Aorta (tissue), 5 donors: ENCODE results near the gene RPGRIP1L. TPM values are rescaled to one million over a fixed set of nuclear protein-coding genes. Genes with fewer than 3 reads are reported as not detected.

ENCODE experiments used
- ATAC-seq: fragments of 200-7000 bp; cut with Tn5 transposase; one replicate; pipeline ENCODE4 v1.9.1; 2022; ENCODE audit warnings: moderate library complexity; ENCODE audit not compliant: low FRiP score
- DNase-seq, 2 donors: peaks; one replicate each; pipeline ENCODE4 v3.0.0-alpha.2; 2020
- H3K27ac ChIP-seq, 2 donors: one replicate each; pipeline ENCODE4 v1.5.1; 2013; ENCODE audit warnings: low read length in 2 of 2, mild to moderate bottlenecking in 2 of 2, moderate library complexity in 2 of 2, control low read depth in 1 of 2, inconsistent platforms in 1 of 2, low read depth in 1 of 2
- H3K27me3 ChIP-seq, 2 donors: one replicate each; pipeline ENCODE4 v1.6.1; 2013; ENCODE audit warnings: control low read depth in 1 of 2, low read length in 1 of 2, mild to moderate bottlenecking in 1 of 2, moderate library complexity in 1 of 2; ENCODE audit not compliant: insufficient read depth in 2 of 2, control insufficient read depth in 1 of 2
- H3K36me3 ChIP-seq, 2 donors: one replicate each; pipeline ENCODE4 v1.6.1; 2013; ENCODE audit warnings: control low read depth in 1 of 2, low read length in 1 of 2, mild to moderate bottlenecking in 1 of 2; ENCODE audit not compliant: insufficient read depth in 2 of 2, control insufficient read depth in 1 of 2
- H3K4me1 ChIP-seq, 2 donors: one replicate each; pipeline ENCODE4 v1.6.1; 2013; ENCODE audit warnings: low read length in 2 of 2, control low read depth in 1 of 2, mild to moderate bottlenecking in 1 of 2, moderate library complexity in 1 of 2; ENCODE audit not compliant: insufficient read depth in 2 of 2, control insufficient read depth in 1 of 2
- H3K4me3 ChIP-seq, 2 donors: one replicate each; pipeline ENCODE4 v1.5.1; 2013; ENCODE audit warnings: low read length in 2 of 2, control low read depth in 1 of 2, mild to moderate bottlenecking in 1 of 2
- H3K9me3 ChIP-seq: one replicate; pipeline ENCODE4 v1.6.1; 2013; ENCODE audit warnings: mild to moderate bottlenecking, low read length; ENCODE audit not compliant: control insufficient read depth
- WGBS, 2 donors: extraction: QIAGEN DNeasy Blood & Tissue Kit; methylation state at CpG; one replicate each; pipeline ENCODE4 v1.1.7; 2013; 5-methylcytosine and 5-hydroxymethylcytosine counted together
- intact Hi-C, 2 donors: fragments of 100-400 bp; cut with DNase I; formaldehyde crosslinking; loops; one replicate each; pipeline versions ENCODE4 v1.14.2 to v1.15.0; 2022
- polyA plus RNA-seq, 2 donors: library from polyadenylated mRNA; stranded (reverse); fragments of 200-250 nt; gene quantifications; one replicate each; pipeline ENCODE4 v1.2.3, GENCODE V29; 2013
- total RNA-seq, 2 donors: library from RNA; stranded (reverse); fragmentation: NEBNext Ultra II Directional; extraction: Animal tissue kit (Norgen Biotek cat#: 25700); gene quantifications; one replicate each; pipeline ENCODE4 v1.2.1, GENCODE V29; 2021
- donor health status: healthy with polysubstance abuse.
- donor health status: Bipolar disorder and iron deficiency.
- donor health status: DM: no; HTN: no; CAD: no.
- donor health status: DM: no; HTN: no; CAD: no.
- donor health status: DM: yes; HTN: yes; CAD: no.

RPGRIP1L gene
- total and polyA plus RNA-seq, 4 donors = 1.4 to 7.3 (median 3.4) TPM

DNA sequence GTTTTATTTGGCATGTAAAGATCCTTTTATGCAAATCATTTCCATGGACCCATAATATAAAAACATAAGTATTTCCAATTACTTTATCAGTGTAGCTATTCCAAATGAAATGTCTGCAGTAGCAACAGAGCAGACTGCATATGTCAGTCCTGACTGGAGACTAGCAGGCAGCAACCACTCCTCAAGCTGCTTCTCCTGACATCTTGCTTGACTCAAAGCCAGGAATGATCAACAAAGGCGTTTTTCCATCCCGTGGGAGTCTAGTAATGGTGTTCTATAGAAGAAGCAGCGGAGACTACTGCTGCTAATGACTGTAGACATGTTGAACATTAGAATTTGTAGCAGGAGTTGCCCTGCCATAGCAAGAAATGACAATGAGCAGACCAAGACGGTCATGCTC lies 127.4 kb downstream of the RPGRIP1L start:
- Histone ChIP-seq H3K27me3 (no peaks in the 10 kb centered on the region), H3K9me3 (peaks cover 3% of the 10 kb centered on the region), H3K4me1 (no peaks in the 10 kb centered on the region), H3K36me3 (no peaks in the 10 kb centered on the region), H3K27ac (no peak overlapping the region), H3K4me3 (no peak overlapping the region)
- DNase-seq = no peak
- ATAC-seq = no peak
- WGBS, 2 donors = 64 to 70% methylated on average over 4 of the region's 4 CpGs
- intact Hi-C loops = no loop called here

DNA sequence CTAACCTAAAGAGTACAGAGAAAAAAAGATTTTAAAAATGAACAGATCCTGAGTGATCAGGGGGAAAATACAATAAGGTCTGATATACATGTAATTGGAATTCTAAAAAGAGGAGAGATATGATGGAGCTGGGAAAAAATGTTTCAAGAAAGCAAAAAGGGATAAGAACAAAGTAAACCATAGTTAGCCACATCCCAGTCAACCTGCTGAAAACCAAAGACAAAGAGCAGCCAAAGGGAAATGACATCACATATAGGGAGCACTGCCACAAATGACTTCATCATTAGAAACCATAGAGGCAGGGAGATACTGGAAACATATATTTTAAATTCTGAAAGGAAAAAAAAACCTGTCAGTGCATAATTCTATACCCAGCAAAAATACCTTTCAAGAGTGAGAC lies 131.9 kb downstream of the RPGRIP1L start:
- no peak for DNase-seq
- H3K36me3 ChIP-seq = no peaks in the 10 kb centered on the region
- H3K4me1 ChIP-seq = no peaks in the 10 kb centered on the region
- intact Hi-C loops = no loop called here
- H3K27me3 ChIP-seq = no peaks in the 10 kb centered on the region
- no peak overlapping the region for H3K4me3 ChIP-seq
- no peak for ATAC-seq
- H3K27ac ChIP-seq = no peak overlapping the region
- H3K9me3 ChIP-seq = peaks cover 1% of the 10 kb centered on the region

- no peak for DNase-seq
- Histone ChIP-seq H3K4me1 (no peaks in the 10 kb centered on the region), H3K27ac (no peak overlapping the region), H3K9me3 (no peaks in the 10 kb centered on the region), H3K27me3 (no peaks in the 10 kb centered on the region), H3K36me3 (no peaks in the 10 kb centered on the region), H3K4me3 (no peak overlapping the region)
- no peak for ATAC-seq
- intact Hi-C loops = no loop called here
- WGBS, 2 donors = 54 to 65% methylated on average over 5 of the region's 5 CpGs
Observed at GRCh38 chr16:53566552-53567245, 137.0 kb downstream of the RPGRIP1L start.

GRCh38 chr16:53565296-53565863 lies 138.3 kb downstream of the RPGRIP1L start:
- intact Hi-C loops = no loop called here
- Histone ChIP-seq H3K36me3 (no peaks in the 10 kb centered on the region), H3K4me3 (no peak overlapping the region), H3K27ac (no peak overlapping the region), H3K9me3 (no peaks in the 10 kb centered on the region), H3K27me3 (no peaks in the 10 kb centered on the region), H3K4me1 (no peaks in the 10 kb centered on the region)
- DNase-seq (no peak), ATAC-seq (no peak)
- 78 to 83% methylated on average over 8 of the region's 8 CpGs for WGBS, 2 donors

DNA sequence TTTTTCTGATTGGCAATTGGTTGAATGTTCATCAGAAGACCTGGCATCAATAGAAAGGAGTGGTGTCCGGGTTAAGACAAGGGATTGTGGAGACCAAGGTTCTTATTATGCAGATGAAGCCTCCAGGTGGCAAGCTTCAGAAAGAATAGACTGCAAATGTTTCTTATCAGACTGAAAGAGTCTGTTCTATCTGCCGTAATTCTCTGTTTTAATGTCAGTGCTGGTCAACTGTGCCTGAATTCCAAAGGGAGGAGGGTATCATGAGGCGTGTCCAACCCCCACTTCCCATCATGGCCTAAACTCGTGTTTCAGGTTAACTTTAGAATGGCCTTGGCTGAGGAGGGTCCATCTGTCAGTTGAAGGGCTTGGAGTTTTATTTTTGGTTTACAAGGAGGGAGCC lies 140.2 kb downstream of the RPGRIP1L start:
- no peaks in the 10 kb centered on the region for H3K4me1 ChIP-seq
- H3K4me3 ChIP-seq = no peak overlapping the region
- H3K36me3 ChIP-seq = no peaks in the 10 kb centered on the region
- no peaks in the 10 kb centered on the region for H3K27me3 ChIP-seq
- no peak overlapping the region for H3K27ac ChIP-seq
- ATAC-seq (no peak), DNase-seq (no peak)
- no peaks in the 10 kb centered on the region for H3K9me3 ChIP-seq
- WGBS, 2 donors = 69 to 86% methylated on average over 4 of the region's 4 CpGs
- intact Hi-C loops = no loop called here

- WGBS, 2 donors = 88 to 93% methylated on average over 5 of the region's 5 CpGs
- intact Hi-C loops = no loop called here
- Histone ChIP-seq H3K27me3 (no peaks in the 10 kb centered on the region), H3K27ac (no peak overlapping the region), H3K36me3 (no peaks in the 10 kb centered on the region), H3K9me3 (no peaks in the 10 kb centered on the region), H3K4me3 (no peak overlapping the region), H3K4me1 (no peaks in the 10 kb centered on the region)
- ATAC-seq = no peak
- DNase-seq = no peak
Observed at GRCh38 chr16:53561101-53561888, 142.4 kb downstream of the RPGRIP1L start.

DNA sequence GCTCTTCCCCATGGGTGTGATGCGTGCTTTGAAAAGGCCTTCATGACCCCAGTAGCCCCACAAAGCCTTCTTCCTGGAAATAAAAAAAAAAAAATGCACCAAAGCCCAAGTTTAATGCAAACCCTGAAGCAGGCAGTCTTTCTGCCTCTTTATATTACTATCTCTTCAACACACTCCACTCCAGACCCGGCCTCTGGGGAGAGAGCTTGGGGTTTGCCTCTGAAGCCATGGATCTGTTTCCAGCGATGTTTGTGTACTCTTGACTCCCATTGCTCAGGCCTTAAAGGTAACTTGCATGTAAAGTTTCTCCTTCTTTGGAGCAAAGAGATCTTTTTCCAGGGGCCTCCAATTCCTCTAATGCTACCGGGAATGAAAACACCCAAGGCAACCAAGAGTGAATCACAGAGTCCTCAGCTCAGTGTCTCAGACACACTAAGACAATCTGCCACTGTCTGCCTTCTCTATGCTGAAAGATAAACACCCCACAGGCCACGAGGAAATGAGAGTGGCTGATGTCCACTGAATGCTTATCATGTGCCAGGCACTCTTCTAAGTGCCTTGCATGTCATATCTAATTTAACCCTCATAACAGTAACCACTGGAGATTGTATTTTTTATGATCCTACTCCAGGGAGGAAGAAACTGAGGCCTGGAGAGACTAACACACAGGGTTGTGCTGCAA lies 144.2 kb downstream of the RPGRIP1L start:
- H3K4me1 ChIP-seq = no peaks in the 10 kb centered on the region
- ATAC-seq (no peak), DNase-seq (no peak)
- intact Hi-C loops = no loop called here
- no peak overlapping the region for H3K27ac ChIP-seq
- H3K27me3 ChIP-seq = no peaks in the 10 kb centered on the region
- 87 to 88% methylated on average over 5 of the region's 5 CpGs for WGBS, 2 donors
- H3K9me3 ChIP-seq = no peaks in the 10 kb centered on the region
- H3K4me3 ChIP-seq = no peak overlapping the region
- H3K36me3 ChIP-seq = no peaks in the 10 kb centered on the region

GRCh38 chr16:53558710-53559109 lies 144.9 kb downstream of the RPGRIP1L start:
- DNase-seq (no peak), ATAC-seq (peak; percentile 45)
- Histone ChIP-seq H3K9me3 (no peaks in the 10 kb centered on the region), H3K27ac (no peak overlapping the region), H3K36me3 (no peaks in the 10 kb centered on the region), H3K27me3 (no peaks in the 10 kb centered on the region), H3K4me3 (no peak overlapping the region), H3K4me1 (no peaks in the 10 kb centered on the region)
- intact Hi-C loops = no loop called here
- 14 to 18% methylated on average over 5 of the region's 5 CpGs for WGBS, 2 donors
